Natural killer cell (primary cell): ENCODE results near the gene CDKN3. TPM values are rescaled to one million over a fixed set of nuclear protein-coding genes. Genes with fewer than 3 reads are reported as not detected.

Experiments
- ATAC-seq, 3 donors: fragments of 150-1000 bp in 2 of 3; fragments of 200-7000 bp in 1 of 3; cut with Tn5 transposase; 1 replicate in 1 of 3; 2 replicates in 2 of 3; pipeline ENCODE4 v1.10.0; 2021; ENCODE audit warnings: mild to moderate bottlenecking in 2 of 3, moderate library complexity in 2 of 3
- DNase-seq, 2 donors: peaks; one replicate each; pipeline versions ENCODE4 v3.0.0 to v3.0.0-alpha.2; 2013 to 2021; ENCODE audit warnings: mixed read lengths in 1 of 2
- H3K27ac ChIP-seq: one replicate; pipeline ENCODE4 v1.5.1; 2013; ENCODE audit warnings: mild to moderate bottlenecking, low read length
- H3K27me3 ChIP-seq: one replicate; pipeline ENCODE4 v1.6.1; 2013; ENCODE audit warnings: low read length; ENCODE audit not compliant: control insufficient read depth, insufficient read depth
- H3K36me3 ChIP-seq: one replicate; pipeline ENCODE4 v1.6.1; 2013; ENCODE audit warnings: low read length; ENCODE audit not compliant: control insufficient read depth, insufficient read depth
- H3K4me1 ChIP-seq: one replicate; pipeline ENCODE4 v1.6.1; 2013; ENCODE audit warnings: low read length; ENCODE audit not compliant: control insufficient read depth, insufficient read depth
- H3K4me3 ChIP-seq: one replicate; pipeline ENCODE4 v1.5.1; 2013; ENCODE audit warnings: low read length
- H3K9me3 ChIP-seq: one replicate; pipeline ENCODE4 v1.6.1; 2013; ENCODE audit warnings: low read length; ENCODE audit not compliant: control insufficient read depth, insufficient read depth
- H3K27ac Mint-ChIP-seq, 2 donors: one replicate each; pipeline ENCODE4 v1.8.0; 2022; ENCODE audit warnings: mild to moderate bottlenecking in 2 of 2, mixed read lengths in 2 of 2, moderate library complexity in 1 of 2
- H3K27me3 Mint-ChIP-seq, 2 donors: one replicate each; pipeline ENCODE4 v1.8.0; 2022; ENCODE audit warnings: low read depth in 2 of 2, mixed read lengths in 2 of 2
- H3K36me3 Mint-ChIP-seq: one replicate; pipeline ENCODE4 v1.8.0; 2022; ENCODE audit warnings: mixed read lengths
- H3K4me1 Mint-ChIP-seq, 2 donors: one replicate each; pipeline ENCODE4 v1.8.0; 2022; ENCODE audit warnings: mixed read lengths in 2 of 2
- H3K4me3 Mint-ChIP-seq: one replicate; pipeline ENCODE4 v1.8.0; 2022; ENCODE audit warnings: mild to moderate bottlenecking, moderate library complexity, mixed read lengths
- H3K9me3 Mint-ChIP-seq, 2 donors: one replicate each; pipeline ENCODE4 v1.8.0; 2022; ENCODE audit warnings: mixed read lengths in 2 of 2
- CTCF ChIP-seq: fragments of 200-600 bp; IDR thresholded peaks from one replicate; pipeline ENCODE4 v1.8.0; 2022; ENCODE audit warnings: antibody characterized with exemption
- WGBS: methylation state at CpG from one replicate; pipeline ENCODE4 v1.1.7; 2013; ENCODE audit warnings: missing lambda C conversion rate; ENCODE audit not compliant: insufficient coverage; 5-methylcytosine and 5-hydroxymethylcytosine counted together
- intact Hi-C: fragments of 100-400 bp; cut with micrococcal nuclease; formaldehyde crosslinking; loops from one replicate; pipeline ENCODE4 v1.14.2; 2022
- total RNA-seq, 4 donors: library from RNA; stranded (reverse); fragments of 120-200 nt in 1 of 4; gene quantifications; one replicate each; pipeline versions ENCODE4 v1.2.3 to v1.2.4, GENCODE V29; 2013 to 2022

Gene CDKN3
- total RNA-seq, 3 donors from 2014 or later (not counting 1 experiment from before 2014, with no cell fraction given) = 0.89 to 3.0 (median 1.8) TPM

- no peak for ATAC-seq
- no peak for TF ChIP-seq CTCF
- Histone ChIP-seq H3K36me3 (no peaks in the 10 kb centered on the region), H3K27me3 (no peaks in the 10 kb centered on the region), H3K4me3 (no peak overlapping the region), H3K27ac (no peak overlapping the region), H3K4me1 (peaks cover 12% of the 10 kb centered on the region), H3K9me3 (no peaks in the 10 kb centered on the region)
- H3K36me3 Mint-ChIP-seq = no peaks in the 10 kb centered on the region
- 96% methylated on average over 27 of the region's 27 CpGs for WGBS
- DNase-seq = no peak
- H3K4me3 Mint-ChIP-seq = no peak overlapping the region
- no peak overlapping the region for H3K27ac Mint-ChIP-seq
- H3K4me1 Mint-ChIP-seq = peaks cover 7% of the 10 kb centered on the region in 2 donors
- intact Hi-C loops = no loop called here
- peaks cover 3 to 15% of the 10 kb centered on the region in 2 donors for H3K27me3 Mint-ChIP-seq
- H3K9me3 Mint-ChIP-seq = no peaks in the 10 kb centered on the region
These were observed 2.2 kb upstream of the CDKN3 start for GRCh38 chr14:54394596-54394995.

- Mint-ChIP-seq H3K4me3 (no peak overlapping the region), H3K9me3 (no peaks in the 10 kb centered on the region), H3K36me3 (no peaks in the 10 kb centered on the region), H3K27ac (no peak overlapping the region), H3K27me3 (peaks cover 3 to 15% of the 10 kb centered on the region in 2 donors), H3K4me1 (peaks cover 7% of the 10 kb centered on the region in 2 donors)
- H3K9me3 ChIP-seq = no peaks in the 10 kb centered on the region
- DNase-seq (no peak), ATAC-seq (no peak)
- no peak overlapping the region for H3K4me3 ChIP-seq
- intact Hi-C loops = no loop called here
- TF ChIP-seq CTCF = no peak
- 88% methylated on average over 4 of the region's 4 CpGs for WGBS
- H3K27ac ChIP-seq = no peak overlapping the region
- no peaks in the 10 kb centered on the region for H3K27me3 ChIP-seq
- H3K36me3 ChIP-seq = no peaks in the 10 kb centered on the region
- H3K4me1 ChIP-seq = peaks cover 12% of the 10 kb centered on the region
These were observed 1.5 kb upstream of the CDKN3 start for GRCh38 chr14:54395284-54395683.

GRCh38 chr14:54395716-54396115 is 1.1 kb upstream of the CDKN3 start:
- DNase-seq (no peak), ATAC-seq (no peak)
- Mint-ChIP-seq H3K4me1 (peaks cover 7% of the 10 kb centered on the region in 2 donors), H3K27me3 (peaks cover 3 to 13% of the 10 kb centered on the region in 2 donors), H3K27ac (no peak overlapping the region), H3K36me3 (no peaks in the 10 kb centered on the region), H3K9me3 (no peaks in the 10 kb centered on the region), H3K4me3 (peak overlapping the region; percentile 32)
- no peak for TF ChIP-seq CTCF
- no peak overlapping the region for H3K4me3 ChIP-seq
- H3K27me3 ChIP-seq = no peaks in the 10 kb centered on the region
- WGBS = no CpG with 5 or more reads among the region's 2 CpGs
- H3K27ac ChIP-seq = no peak overlapping the region
- no peaks in the 10 kb centered on the region for H3K36me3 ChIP-seq
- no peaks in the 10 kb centered on the region for H3K9me3 ChIP-seq
- peaks cover 12% of the 10 kb centered on the region for H3K4me1 ChIP-seq
- intact Hi-C loops = loop anchor here (1.0 to 2.0 kb wide), 3 partner anchors 46 to 114 kb away; partner anchors contain the start of genes CGRRF1, CNIH1 and GMFB

GRCh38 chr14:54396183-54396492 is 669 bp upstream of the CDKN3 start:
- peaks cover 7% of the 10 kb centered on the region in 2 donors for H3K4me1 Mint-ChIP-seq
- intact Hi-C loops = loop anchor here (1.0 to 2.0 kb wide), 3 partner anchors 45 to 113 kb away; partner anchors contain the start of genes CGRRF1, CNIH1 and GMFB
- no peaks in the 10 kb centered on the region for H3K36me3 Mint-ChIP-seq
- Histone ChIP-seq H3K9me3 (no peaks in the 10 kb centered on the region), H3K4me1 (peaks cover 12% of the 10 kb centered on the region), H3K27ac (no peak overlapping the region), H3K4me3 (peak overlapping the region; percentile 23), H3K27me3 (no peaks in the 10 kb centered on the region), H3K36me3 (no peaks in the 10 kb centered on the region)
- H3K27ac Mint-ChIP-seq = peak overlapping the region; percentile 58 to 86
- DNase-seq (no peak), ATAC-seq (no peak)
- H3K4me3 Mint-ChIP-seq = peak overlapping the region; percentile 92
- H3K27me3 Mint-ChIP-seq = peaks cover 2 to 9% of the 10 kb centered on the region in 2 donors
- H3K9me3 Mint-ChIP-seq = no peaks in the 10 kb centered on the region
- WGBS = 71% methylated on average over 8 of the region's 9 CpGs
- no peak for TF ChIP-seq CTCF
